Endothelial cell of umbilical vein (primary cell): Measurements from ENCODE around the gene ABCF1. TPM values are rescaled to one million over a fixed set of nuclear protein-coding genes. Genes with fewer than 3 reads are reported as not detected.

ENCODE experiments used
- BruUV-seq: library from RNA; stranded (reverse); fragments of 400-500 nt; replicated peaks from 2 replicates; lab custom pipeline; 2021; lab: Mats Ljungman, UMichigan
- CTCF ChIA-PET: fragments of 300-600, 350-600 bp; sonication (Branson Sonifier 250); formaldehyde crosslinking; loops from one replicate; lab custom pipeline; 2021; ENCODE audit warnings: antibody characterized with exemption, inconsistent platforms; lab: Charles Lee
- POLR2A ChIA-PET: fragments of 300-600, 350-600 bp; sonication (Branson Sonifier 250); formaldehyde crosslinking; loops from one replicate; lab custom pipeline; 2021; ENCODE audit warnings: antibody characterized with exemption, inconsistent platforms; lab: Charles Lee
- DNase-seq: peaks from one replicate; pipeline ENCODE4 v3.0.0-alpha.2; 2011; ENCODE audit warnings: low read depth, low spot score
- FAIRE-seq: peaks from 2 replicates; lab custom pipeline; 2011; peaks lifted over from hg19 to GRCh38; lab: Jason Lieb, UNC
- H2AFZ ChIP-seq: 2 replicates; pipeline ENCODE4 v1.6.0; 2012; ENCODE audit warnings: low read depth, low read length, control low read depth, inconsistent platforms
- H3K27ac ChIP-seq: 2 replicates; pipeline ENCODE4 v1.5.1; 2011; ENCODE audit warnings: low read depth, mild to moderate bottlenecking, control low read depth, low read length, moderate library complexity; ENCODE audit not compliant: insufficient read depth
- H3K27me3 ChIP-seq, 2 experiments: 2 replicates each; pipeline versions ENCODE4 v1.6.0 to v1.6.1; 2011; ENCODE audit warnings: low read length in 2 of 2, mixed read lengths in 1 of 2; ENCODE audit not compliant: control insufficient read depth in 2 of 2, insufficient read depth in 2 of 2
- H3K36me3 ChIP-seq, 2 experiments: 2 replicates in 1 of 2; 3 replicates in 1 of 2; pipeline ENCODE4 v1.5.1; 2011; ENCODE audit warnings: low read length in 2 of 2, mild to moderate bottlenecking in 1 of 2, moderate library complexity in 1 of 2; ENCODE audit not compliant: control insufficient read depth in 2 of 2, insufficient read depth in 2 of 2; ENCODE audit errors: extremely low read depth in 1 of 2
- H3K4me1 ChIP-seq: 3 replicates; pipeline ENCODE4 v1.5.1; 2011; ENCODE audit warnings: mild to moderate bottlenecking, low read length; ENCODE audit not compliant: control insufficient read depth, insufficient read depth; ENCODE audit errors: extremely low read depth
- H3K4me2 ChIP-seq: 2 replicates; pipeline ENCODE4 v1.6.1; 2011; ENCODE audit warnings: low read length, control low read depth, mixed read lengths; ENCODE audit not compliant: insufficient read depth
- H3K4me3 ChIP-seq, 3 experiments: fragments of 200-600 bp in 1 of 3; sonication (generic), shearing (Covaris generic) in 1 of 3; replicated peaks in 1 of 3; 2 replicates each; pipeline ENCODE4 v1.5.1; 2011 to 2016; ENCODE audit warnings: control low read depth in 3 of 3, low read length in 3 of 3, mild to moderate bottlenecking in 2 of 3, inconsistent platforms in 1 of 3, low read depth in 1 of 3, moderate library complexity in 1 of 3; ENCODE audit not compliant: insufficient read depth in 1 of 3
- H3K79me2 ChIP-seq: 2 replicates; pipeline ENCODE4 v1.6.0; 2012; ENCODE audit warnings: low read length, inconsistent platforms; ENCODE audit not compliant: control insufficient read depth, insufficient read depth
- H3K9ac ChIP-seq: replicated peaks from 2 replicates; pipeline ENCODE3; 2011; ENCODE audit warnings: low read length, control low read depth; ENCODE audit not compliant: insufficient read depth; ENCODE audit errors: extremely low read depth
- H3K9me1 ChIP-seq: replicated peaks from 3 replicates; pipeline ENCODE4 v1.6.0; 2011; ENCODE audit warnings: mild to moderate bottlenecking, low read length; ENCODE audit not compliant: control insufficient read depth, insufficient read depth; ENCODE audit errors: extremely low read depth
- H3K9me3 ChIP-seq: replicated peaks from 2 replicates; pipeline ENCODE4 v1.5.1; 2012; ENCODE audit warnings: low read length, inconsistent platforms; ENCODE audit not compliant: control insufficient read depth, insufficient read depth
- H4K20me1 ChIP-seq: replicated peaks from 2 replicates; pipeline ENCODE3; 2011; ENCODE audit warnings: mild to moderate bottlenecking, low read length; ENCODE audit not compliant: control insufficient read depth, insufficient read depth; ENCODE audit errors: extremely low read depth
- CTCF ChIP-seq, 2 donors: IDR thresholded peaks; 1 replicate in 1 of 2; 2 replicates in 1 of 2; pipeline ENCODE4 v1.5.1; 2011; ENCODE audit warnings: low read length in 2 of 2, mild to moderate bottlenecking in 2 of 2, moderate library complexity in 2 of 2, control low read depth in 1 of 2, inconsistent platforms in 1 of 2, low read depth in 1 of 2; ENCODE audit not compliant: insufficient read depth in 1 of 2; ENCODE audit errors: extremely low read depth in 1 of 2
- EZH2 ChIP-seq: IDR thresholded peaks from 2 replicates; pipeline ENCODE4 v1.6.1; 2012; ENCODE audit warnings: borderline replicate concordance, low read depth, mild to moderate bottlenecking, moderate library complexity, low read length, inconsistent platforms; ENCODE audit not compliant: severe bottlenecking
- FOS ChIP-seq: IDR thresholded peaks from 2 replicates; pipeline ENCODE4 v1.6.1; 2011; ENCODE audit warnings: mild to moderate bottlenecking, low read length, moderate library complexity, borderline replicate concordance; ENCODE audit not compliant: insufficient read depth
- GATA2 ChIP-seq: IDR thresholded peaks from 2 replicates; pipeline ENCODE4 v1.7.0; 2011; ENCODE audit warnings: low read depth, mild to moderate bottlenecking, moderate library complexity, mixed read lengths, low read length; ENCODE audit not compliant: insufficient read length, insufficient read depth
- JUN ChIP-seq: IDR thresholded peaks from 2 replicates; pipeline ENCODE4 v1.6.1; 2011; ENCODE audit warnings: borderline replicate concordance, low read depth; ENCODE audit not compliant: insufficient read length, insufficient read depth
- MAX ChIP-seq: IDR thresholded peaks from 2 replicates; pipeline ENCODE4 v1.6.1; 2011; ENCODE audit not compliant: insufficient read depth, insufficient read length
- MYC ChIP-seq: IDR thresholded peaks from one replicate; pipeline ENCODE4 v1.6.1; 2011; ENCODE audit warnings: mild to moderate bottlenecking, low read depth, low read length
- POLR2A ChIP-seq: IDR thresholded peaks from 2 replicates; pipeline ENCODE4 v1.6.1; 2012; ENCODE audit warnings: low read depth, mild to moderate bottlenecking, control low read depth, low read length
- POLR2AphosphoS5 ChIP-seq: IDR thresholded peaks from 2 replicates; pipeline ENCODE4 v1.6.1; 2012; ENCODE audit warnings: low read depth, mild to moderate bottlenecking, control low read depth, low read length, moderate library complexity; ENCODE audit not compliant: insufficient read depth
- dilution Hi-C: fragments of 300-500 bp; cut with MboI; formaldehyde crosslinking; loops from one replicate; pipeline ENCODE4 v1.15.0; 2019; ENCODE audit warnings: low sequenced_read_pairs; ENCODE audit not compliant: extremely low pct_ligation_motif_present
- intact Hi-C: fragments of 100-400 bp; cut with micrococcal nuclease; formaldehyde crosslinking; loops from one replicate; pipeline ENCODE4 v1.10.0; 2022
- polyA plus RNA-seq, 4 experiments: library from polyadenylated mRNA; depleted of rRNA in 3 of 4; stranded (reverse) in 3 of 4; unstranded in 1 of 4; fragments of >200 nt; gene quantifications; 2 replicates each; pipeline versions ENCODE4 v1.2.1 to v1.2.3, GENCODE V29; 2011 to 2012; ENCODE audit warnings: missing spikeins in 1 of 4
- total RNA-seq: library from RNA; stranded (reverse); gene quantifications from 2 replicates; pipeline ENCODE4 v1.2.3, GENCODE V29; 2021

The ABCF1 gene
- total and polyA plus RNA-seq, 2 donors (not counting 3 experiments of a cell fraction or from before 2014, with no cell fraction given): 34.0 to 60.3 TPM

GRCh38 chr6:30562470-30563425, 8.5 kb upstream of the ABCF1 start:
- no peak for FAIRE-seq
- Histone ChIP-seq H3K9me3 (no peaks in the 10 kb centered on the region), H4K20me1 (no peaks in the 10 kb centered on the region), H3K27ac (no peak overlapping the region), H2AFZ (no peak overlapping the region), H3K9me1 (no peaks in the 10 kb centered on the region), H3K4me1 (peaks cover 8% of the 10 kb centered on the region), H3K36me3 (peaks cover 0 to 6% of the 10 kb centered on the region in 2 experiments), H3K79me2 (peaks cover 9% of the 10 kb centered on the region), H3K9ac (no peak overlapping the region), H3K4me3 (no peak overlapping the region), H3K4me2 (no peak overlapping the region), H3K27me3 (no peaks in the 10 kb centered on the region)
- intact Hi-C loops: no loop called here
- dilution Hi-C loops: no loop called here
- ChIA-PET CTCF (interaction anchor here (0.6 to 4.3 kb wide), 3 partner anchors 8 to 20 kb away, joined by 3 to 20 read pairs (median 14); partner anchors contain the start of gene ABCF1), POLR2A (no interaction called here)
- TF ChIP-seq CTCF (IDR thresholded peaks at IDR 0.05; ENCODE audit: extremely low read depth in 1 of 2, insufficient read depth in 1 of 2, low read depth in 1 of 2, low read length in 2 of 2) (no peak), MAX (no peak), GATA2 (no peak), MYC (no peak), POLR2AphosphoS5 (no peak), FOS (no peak), POLR2A (no peak), JUN (no peak), EZH2 (no peak)
- no peak for DNase-seq
- BruUV-seq: no TSS peak
